ENCODE results near the gene MAP4. TPM values are rescaled to one million over a fixed set of nuclear protein-coding genes. Genes with fewer than 3 reads are reported as not detected.

Gene MAP4
- total and polyA plus RNA-seq, 2 of the 13 experiments (the other 11 are each of a cell fraction or from before 2014, with no cell fraction given), result 33.1 to 38.7 TPM

DNA sequence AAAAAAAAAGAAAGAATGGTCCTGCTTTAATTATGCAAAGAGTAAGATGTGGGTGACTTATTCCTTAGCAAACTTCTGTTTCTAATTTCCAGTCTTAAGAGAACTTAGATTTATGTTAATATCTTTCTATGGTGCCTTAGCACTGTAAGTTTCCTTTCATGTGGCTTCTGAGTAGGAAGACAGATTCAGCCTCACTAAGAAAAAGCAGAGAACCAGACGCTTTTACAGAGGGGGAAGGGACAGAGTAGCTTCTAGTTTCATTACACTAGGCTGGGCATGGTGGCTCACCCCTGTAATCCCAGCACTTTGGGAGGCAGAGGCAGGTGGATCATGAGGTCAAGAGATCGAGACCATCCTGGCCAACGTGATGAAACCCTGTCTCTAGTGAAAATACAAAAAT is 118.3 kb downstream of the MAP4 start:
- H3K4me3 ChIP-seq (replicated peaks in 1 of 3; ENCODE audit: insufficient read depth in 1 of 3, low read depth in 2 of 3, low read length in 3 of 3), result no peak overlapping the region
- H3K79me2 ChIP-seq (ENCODE audit: insufficient read depth, low read length), result no peaks in the 10 kb centered on the region
- CTCF ChIA-PET (ENCODE audit: low intra/inter-chr PET ratio, low total read pairs), result no interaction called here
- no peak for DNase-seq (ENCODE audit: low spot score)
- in situ Hi-C loops (cut with HindIII; ENCODE audit: extremely low pct_ligation_motif_present, low pct_unique_long_range_greater_than_20kb) (no loop called here), intact Hi-C loops (cut with micrococcal nuclease; ENCODE audit: unreplicated experiment) (no loop called here)
- no peak for ATAC-seq
- H3K27me3 ChIP-seq (ENCODE audit: control insufficient read depth in 1 of 2, insufficient read depth in 2 of 2, low read length in 2 of 2), result no peaks in the 10 kb centered on the region
- H3K9me3 ChIP-seq (ENCODE audit: low read length), result no peaks in the 10 kb centered on the region
- peaks cover 7 to 33% of the 10 kb centered on the region in 2 experiments for H3K36me3 ChIP-seq (replicated peaks in 1 of 2; ENCODE audit: control insufficient read depth in 1 of 2, insufficient read depth in 2 of 2, low read length in 2 of 2)
- FAIRE-seq, result no peak
- 100% methylated on average over 3 of the region's 3 CpGs for WGBS (ENCODE audit: low lambda C conversion rate)
- peaks cover 13% of the 10 kb centered on the region for H3K4me1 ChIP-seq (ENCODE audit: insufficient read depth, low read length)
- no peaks in the 10 kb centered on the region for H4K20me1 ChIP-seq (ENCODE audit: insufficient read depth, low read length)
- BruUV-seq (replicated peaks), result no TSS peak
- no peak overlapping the region for H3K4me2 ChIP-seq (ENCODE audit: low read depth, low read length)
- no peak overlapping the region for H3K9ac ChIP-seq (ENCODE audit: insufficient read depth, low read depth, low read length)
- no peak overlapping the region for H2AFZ ChIP-seq (ENCODE audit: low read length)
- no peak overlapping the region for H3K27ac ChIP-seq (ENCODE audit: extremely low read length, insufficient read depth, low read length)
- TF ChIP-seq REXO4 (CRISPR knock-in tag; IDR thresholded peaks at IDR 0.05; ENCODE audit: borderline replicate concordance) (no peak), PPARG (CRISPR knock-in tag; conservative IDR thresholded peaks at IDR 0.05) (no peak), NR2F6 (IDR thresholded peaks at IDR 0.05) (no peak), NR2F6 (CRISPR knock-in tag; IDR thresholded peaks at IDR 0.05) (no peak), ZNF589 (CRISPR knock-in tag; conservative IDR thresholded peaks at IDR 0.05) (no peak), LCORL (IDR thresholded peaks at IDR 0.05) (no peak), LCORL (CRISPR knock-in tag; IDR thresholded peaks at IDR 0.05) (no peak), PLRG1 (conservative IDR thresholded peaks at IDR 0.05) (no peak), KDM3A (CRISPR knock-in tag; IDR thresholded peaks at IDR 0.05; ENCODE audit: low read depth) (no peak), ZNF496 (CRISPR knock-in tag; IDR thresholded peaks at IDR 0.05; ENCODE audit: insufficient replicate concordance) (no peak), NR2C2 (CRISPR knock-in tag; IDR thresholded peaks at IDR 0.05; ENCODE audit: borderline replicate concordance) (no peak), MYC (CRISPR knock-in tag; IDR thresholded peaks at IDR 0.05; ENCODE audit: borderline replicate concordance) (no peak), ZNF44 (CRISPR knock-in tag; IDR thresholded peaks at IDR 0.05) (no peak), HMG20A (CRISPR knock-in tag; IDR thresholded peaks at IDR 0.05; ENCODE audit: borderline replicate concordance) (no peak), MED8 (CRISPR knock-in tag; IDR thresholded peaks at IDR 0.05; ENCODE audit: insufficient replicate concordance) (no peak)
- TF ChIP-seq, protein P1, sequence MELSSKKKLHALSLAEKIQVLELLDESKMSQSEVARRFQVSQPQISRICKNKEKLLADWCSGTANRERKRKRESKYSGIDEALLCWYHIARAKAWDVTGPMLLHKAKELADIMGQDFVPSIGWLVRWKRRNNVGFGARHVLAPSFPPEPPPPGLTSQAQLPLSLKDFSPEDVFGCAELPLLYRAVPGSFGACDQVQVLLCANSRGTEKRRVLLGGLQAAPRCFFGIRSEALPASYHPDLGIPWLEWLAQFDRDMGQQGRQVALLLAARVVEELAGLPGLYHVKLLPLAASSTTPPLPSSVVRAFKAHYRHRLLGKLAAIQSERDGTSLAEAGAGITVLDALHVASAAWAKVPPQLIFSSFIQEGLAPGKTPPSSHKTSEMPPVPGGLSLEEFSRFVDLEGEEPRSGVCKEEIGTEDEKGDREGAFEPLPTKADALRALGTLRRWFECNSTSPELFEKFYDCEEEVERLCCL (CRISPR knock-in tag; IDR thresholded peaks at IDR 0.05; ENCODE audit: borderline replicate concordance), result no peak
- TF ChIP-seq, protein P2, sequence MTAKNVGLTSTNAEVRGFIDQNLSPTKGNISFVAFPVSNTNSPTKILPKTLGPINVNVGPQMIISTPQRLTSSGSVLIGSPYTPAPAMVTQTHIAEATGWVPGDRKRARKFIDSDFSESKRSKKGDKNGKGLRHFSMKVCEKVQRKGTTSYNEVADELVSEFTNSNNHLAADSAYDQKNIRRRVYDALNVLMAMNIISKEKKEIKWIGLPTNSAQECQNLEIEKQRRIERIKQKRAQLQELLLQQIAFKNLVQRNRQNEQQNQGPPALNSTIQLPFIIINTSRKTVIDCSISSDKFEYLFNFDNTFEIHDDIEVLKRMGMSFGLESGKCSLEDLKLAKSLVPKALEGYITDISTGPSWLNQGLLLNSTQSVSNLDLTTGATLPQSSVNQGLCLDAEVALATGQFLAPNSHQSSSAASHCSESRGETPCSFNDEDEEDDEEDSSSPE (CRISPR knock-in tag; IDR thresholded peaks at IDR 0.05), result no peak
- TF ChIP-seq, protein P3, sequence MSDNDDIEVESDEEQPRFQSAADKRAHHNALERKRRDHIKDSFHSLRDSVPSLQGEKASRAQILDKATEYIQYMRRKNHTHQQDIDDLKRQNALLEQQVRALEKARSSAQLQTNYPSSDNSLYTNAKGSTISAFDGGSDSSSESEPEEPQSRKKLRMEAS (IDR thresholded peaks at IDR 0.05), result no peak
- TF ChIP-seq, protein P4, sequence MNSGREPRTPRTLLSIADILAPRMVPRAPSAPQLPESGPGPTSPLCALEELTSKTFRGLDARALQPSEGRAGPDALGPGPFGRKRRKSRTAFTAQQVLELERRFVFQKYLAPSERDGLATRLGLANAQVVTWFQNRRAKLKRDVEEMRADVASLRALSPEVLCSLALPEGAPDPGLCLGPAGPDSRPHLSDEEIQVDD (CRISPR knock-in tag; IDR thresholded peaks at IDR 0.05; ENCODE audit: borderline replicate concordance), result no peak
- TF ChIP-seq, protein P5, sequence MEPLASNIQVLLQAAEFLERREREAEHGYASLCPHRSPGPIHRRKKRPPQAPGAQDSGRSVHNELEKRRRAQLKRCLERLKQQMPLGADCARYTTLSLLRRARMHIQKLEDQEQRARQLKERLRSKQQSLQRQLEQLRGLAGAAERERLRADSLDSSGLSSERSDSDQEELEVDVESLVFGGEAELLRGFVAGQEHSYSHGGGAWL (CRISPR knock-in tag; IDR thresholded peaks at IDR 0.05), result no peak
- TF ChIP-seq, protein P6, sequence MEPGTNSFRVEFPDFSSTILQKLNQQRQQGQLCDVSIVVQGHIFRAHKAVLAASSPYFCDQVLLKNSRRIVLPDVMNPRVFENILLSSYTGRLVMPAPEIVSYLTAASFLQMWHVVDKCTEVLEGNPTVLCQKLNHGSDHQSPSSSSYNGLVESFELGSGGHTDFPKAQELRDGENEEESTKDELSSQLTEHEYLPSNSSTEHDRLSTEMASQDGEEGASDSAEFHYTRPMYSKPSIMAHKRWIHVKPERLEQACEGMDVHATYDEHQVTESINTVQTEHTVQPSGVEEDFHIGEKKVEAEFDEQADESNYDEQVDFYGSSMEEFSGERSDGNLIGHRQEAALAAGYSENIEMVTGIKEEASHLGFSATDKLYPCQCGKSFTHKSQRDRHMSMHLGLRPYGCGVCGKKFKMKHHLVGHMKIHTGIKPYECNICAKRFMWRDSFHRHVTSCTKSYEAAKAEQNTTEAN (CRISPR knock-in tag; conservative IDR thresholded peaks at IDR 0.05), result no peak
- POLR2A ChIA-PET, result no interaction called here
